K562 (cell line): Measurements from ENCODE around the gene H2BK1. TPM values are rescaled to one million over a fixed set of nuclear protein-coding genes. Genes with fewer than 3 reads are reported as not detected.

ENCODE experiments used
- CBFA2T3 ChIP-seq: fragments of 450-650 bp; IDR thresholded peaks from 2 replicates; pipeline ENCODE4 v1.6.1; 2017
- CTBP1 ChIP-seq: fragments of 450-650 bp; IDR thresholded peaks from 2 replicates; pipeline ENCODE4 v1.6.1; 2016; ENCODE audit warnings: borderline replicate concordance
- ETS2 ChIP-seq: IDR thresholded peaks from 2 replicates; pipeline ENCODE4 v1.6.1; 2016; ENCODE audit warnings: borderline replicate concordance, missing genetic modification characterization, mild to moderate bottlenecking, moderate library complexity, missing compliant biosample characterization; ENCODE audit not compliant: poor library complexity, severe bottlenecking
- HDAC2 ChIP-seq: fragments of 450-650 bp; IDR thresholded peaks from 2 replicates; pipeline ENCODE4 v1.6.1; 2016; ENCODE audit warnings: mild to moderate bottlenecking
- KLF1 ChIP-seq: fragments of 450-650 bp; IDR thresholded peaks from 2 replicates; pipeline ENCODE4 v1.6.1; 2016; ENCODE audit warnings: missing genetic modification characterization, missing compliant biosample characterization
- LARP7 ChIP-seq: fragments of 450-650 bp; IDR thresholded peaks from 2 replicates; pipeline ENCODE4 v1.6.1; 2016
- MCM2 ChIP-seq: fragments of 450-650 bp; IDR thresholded peaks from 2 replicates; pipeline ENCODE4 v1.6.1; 2017; ENCODE audit warnings: low read depth, mild to moderate bottlenecking
- MEIS2 ChIP-seq: fragments of 450-650 bp; IDR thresholded peaks from 2 replicates; pipeline ENCODE4 v1.6.1; 2014; ENCODE audit warnings: mild to moderate bottlenecking; ENCODE audit not compliant: partially characterized antibody
- MYC ChIP-seq, 2 experiments: fragments of 250-450 bp in 1 of 2; sonication (Bioruptor Pico) in 1 of 2; IDR thresholded peaks; 2 replicates each; pipeline versions ENCODE4 v1.5.1 to v1.6.1; 2012 to 2021; ENCODE audit warnings: low read depth in 2 of 2, borderline replicate concordance in 1 of 2, improper control_type of control experiment in 1 of 2, low read length in 1 of 2, mild to moderate bottlenecking in 1 of 2, moderate library complexity in 1 of 2
- RFX7 ChIP-seq: fragments of 250-450 bp; sonication (Bioruptor Pico); IDR thresholded peaks from 2 replicates; pipeline ENCODE4 v1.5.1; 2021; ENCODE audit warnings: mild to moderate bottlenecking
- SIN3B ChIP-seq: fragments of 450-650 bp; IDR thresholded peaks from 2 replicates; pipeline ENCODE4 v1.6.1; 2017; ENCODE audit warnings: low read depth, mild to moderate bottlenecking, moderate library complexity
- SRSF9 ChIP-seq: fragments of 200-400 bp; formaldehyde crosslinking; IDR thresholded peaks from 2 replicates; pipeline ENCODE4 v1.6.1; 2017; ENCODE audit warnings: low read depth, low read length, borderline replicate concordance
- TEAD1 ChIP-seq, 2 experiments: fragments of 450-650 bp in 1 of 2; sonication (generic) in 1 of 2; formaldehyde crosslinking; IDR thresholded peaks; 2 replicates each; pipeline versions ENCODE4 v1.4.0 to v1.8.0; 2020 to 2022; ENCODE audit warnings: mild to moderate bottlenecking in 2 of 2, missing genetic modification reagents in 1 of 2
- TFAM ChIP-seq: fragments of 250-450 bp; sonication (Bioruptor Pico); conservative IDR thresholded peaks from 2 replicates; pipeline ENCODE4 v1.5.0; 2021; ENCODE audit warnings: mild to moderate bottlenecking, moderate library complexity
- ZNF282 ChIP-seq: sonication (generic); formaldehyde crosslinking; IDR thresholded peaks from 2 replicates; pipeline ENCODE4 v1.8.1; 2023; ENCODE audit warnings: missing genetic modification reagents
- ZNF764 ChIP-seq: fragments of 250-450 bp; sonication (Bioruptor Pico); IDR thresholded peaks from 2 replicates; pipeline ENCODE4 v1.4.0; 2020; ENCODE audit warnings: low read depth, mild to moderate bottlenecking, moderate library complexity
- polyA plus RNA-seq, 8 experiments: library from polyadenylated mRNA; depleted of rRNA in 4 of 8; stranded (reverse) in 5 of 8; unstranded in 3 of 8; fragments of >200 nt; fragmentation: Nextera tagmentation in 2 of 8; fragmentation: Illumina TruSeq in 1 of 8; extraction: Ambion mirVana in 2 of 8; extraction: Trizol in 1 of 8; gene quantifications; 2 replicates each; pipeline versions ENCODE4 v1.2.1 to v1.2.3, GENCODE V29; 2011 to 2014; ENCODE audit warnings: inconsistent platforms in 1 of 8, missing spikeins in 1 of 8
- total RNA-seq, 7 experiments: library from RNA; depleted of rRNA in 6 of 7; stranded (reverse); fragments of >200 nt in 6 of 7; fragmentation: Illumina TruSeq in 2 of 7; extraction: Trizol in 2 of 7; gene quantifications; 2 replicates each; pipeline versions ENCODE4 v1.2.1 to v1.2.3, GENCODE V29; 2011 to 2021; ENCODE audit warnings: low replicate concordance in 1 of 7
- TF ChIP-seq, protein P1 (sequence below): fragments of 250-450 bp; sonication (Bioruptor Pico); IDR thresholded peaks from 2 replicates; pipeline ENCODE4 v1.5.0; 2022; ENCODE audit warnings: mild to moderate bottlenecking
- TF ChIP-seq, protein P2 (sequence below): fragments of 450-650 bp; IDR thresholded peaks from 2 replicates; pipeline ENCODE4 v1.6.1; 2018; ENCODE audit not compliant: partially characterized antibody
- TF ChIP-seq, protein P3 (sequence below), 2 experiments: fragments of 450-650 bp; IDR thresholded peaks; 2 replicates each; pipeline ENCODE4 v1.6.1; 2016

The H2BK1 gene
- total and polyA plus RNA-seq, 9 of the 15 experiments (the other 6 are each of a cell fraction or from before 2014, with no cell fraction given): not detected

DNA sequence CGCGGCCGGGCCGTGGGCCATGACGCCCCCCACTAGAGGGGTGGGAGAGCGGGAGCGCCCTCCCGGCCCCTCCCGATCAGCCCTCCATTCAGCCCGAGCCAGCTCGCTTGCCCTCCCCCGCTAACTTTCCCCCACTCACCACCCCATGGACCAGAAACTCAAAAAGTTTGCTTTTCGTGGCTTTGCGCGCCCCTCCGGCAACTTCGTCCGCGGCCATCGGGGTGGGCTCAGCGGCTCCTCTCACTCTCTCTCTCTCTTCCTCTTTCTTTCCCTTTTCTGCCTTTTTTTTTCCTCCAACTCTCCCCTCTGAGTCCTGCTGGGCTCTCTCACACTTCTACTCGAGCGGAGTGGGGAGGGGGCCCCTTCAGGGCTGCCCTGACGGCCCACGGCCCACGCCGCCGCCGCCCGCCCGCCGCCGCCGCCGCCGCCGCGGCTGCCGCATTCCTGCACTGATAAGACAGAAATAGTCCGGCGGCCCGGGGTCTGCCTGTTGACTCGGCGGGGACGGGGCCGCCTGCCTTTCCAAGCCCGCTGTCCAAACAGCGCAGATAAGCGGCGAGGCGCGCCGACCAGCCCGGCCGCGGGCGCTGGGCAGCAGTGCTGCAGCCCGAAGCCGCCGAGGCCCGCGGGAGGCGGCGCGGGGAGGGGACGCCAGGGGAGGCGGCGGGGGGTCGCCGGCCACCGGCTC, 38.2 kb upstream of the H2BK1 start, which contains the start of gene SMARCD3 (continued):
- TF ChIP-seq RFX7 (CRISPR knock-in tag) (no peak), MCM2 (no peak), ZNF282 (CRISPR knock-in tag) (no peak), CBFA2T3 (no peak), SRSF9 (no peak), TEAD1 (CRISPR knock-in tag; IDR thresholded peaks at IDR 0.05) (peak in 1 of 2 experiments; percentile 88; a peak in 1 of 4 replicates), MEIS2 (no peak), HDAC2 (peak; percentile 40; the same call in 1 of the 2 replicates), TFAM (CRISPR knock-in tag) (no peak), SIN3B (peak; percentile 48; the same call in 1 of the 2 replicates), ZNF764 (CRISPR knock-in tag) (no peak), CTBP1 (peak; percentile 89; the same call in 1 of the 2 replicates), ETS2 (tag) (no peak), KLF1 (tag) (no peak), LARP7 (peak; percentile 98), MYC (IDR thresholded peaks at IDR 0.05; ENCODE audit: low read depth, low read length) (no peak), MYC (CRISPR knock-in tag; IDR thresholded peaks at IDR 0.05; ENCODE audit: borderline replicate concordance, low read depth) (no peak)
- TF ChIP-seq, protein P1, sequence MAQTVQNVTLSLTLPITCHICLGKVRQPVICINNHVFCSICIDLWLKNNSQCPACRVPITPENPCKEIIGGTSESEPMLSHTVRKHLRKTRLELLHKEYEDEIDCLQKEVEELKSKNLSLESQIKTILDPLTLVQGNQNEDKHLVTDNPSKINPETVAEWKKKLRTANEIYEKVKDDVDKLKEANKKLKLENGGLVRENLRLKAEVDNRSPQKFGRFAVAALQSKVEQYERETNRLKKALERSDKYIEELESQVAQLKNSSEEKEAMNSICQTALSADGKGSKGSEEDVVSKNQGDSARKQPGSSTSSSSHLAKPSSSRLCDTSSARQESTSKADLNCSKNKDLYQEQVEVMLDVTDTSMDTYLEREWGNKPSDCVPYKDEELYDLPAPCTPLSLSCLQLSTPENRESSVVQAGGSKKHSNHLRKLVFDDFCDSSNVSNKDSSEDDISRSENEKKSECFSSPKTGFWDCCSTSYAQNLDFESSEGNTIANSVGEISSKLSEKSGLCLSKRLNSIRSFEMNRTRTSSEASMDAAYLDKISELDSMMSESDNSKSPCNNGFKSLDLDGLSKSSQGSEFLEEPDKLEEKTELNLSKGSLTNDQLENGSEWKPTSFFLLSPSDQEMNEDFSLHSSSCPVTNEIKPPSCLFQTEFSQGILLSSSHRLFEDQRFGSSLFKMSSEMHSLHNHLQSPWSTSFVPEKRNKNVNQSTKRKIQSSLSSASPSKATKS (CRISPR knock-in tag): no peak
- TF ChIP-seq, protein P2, sequence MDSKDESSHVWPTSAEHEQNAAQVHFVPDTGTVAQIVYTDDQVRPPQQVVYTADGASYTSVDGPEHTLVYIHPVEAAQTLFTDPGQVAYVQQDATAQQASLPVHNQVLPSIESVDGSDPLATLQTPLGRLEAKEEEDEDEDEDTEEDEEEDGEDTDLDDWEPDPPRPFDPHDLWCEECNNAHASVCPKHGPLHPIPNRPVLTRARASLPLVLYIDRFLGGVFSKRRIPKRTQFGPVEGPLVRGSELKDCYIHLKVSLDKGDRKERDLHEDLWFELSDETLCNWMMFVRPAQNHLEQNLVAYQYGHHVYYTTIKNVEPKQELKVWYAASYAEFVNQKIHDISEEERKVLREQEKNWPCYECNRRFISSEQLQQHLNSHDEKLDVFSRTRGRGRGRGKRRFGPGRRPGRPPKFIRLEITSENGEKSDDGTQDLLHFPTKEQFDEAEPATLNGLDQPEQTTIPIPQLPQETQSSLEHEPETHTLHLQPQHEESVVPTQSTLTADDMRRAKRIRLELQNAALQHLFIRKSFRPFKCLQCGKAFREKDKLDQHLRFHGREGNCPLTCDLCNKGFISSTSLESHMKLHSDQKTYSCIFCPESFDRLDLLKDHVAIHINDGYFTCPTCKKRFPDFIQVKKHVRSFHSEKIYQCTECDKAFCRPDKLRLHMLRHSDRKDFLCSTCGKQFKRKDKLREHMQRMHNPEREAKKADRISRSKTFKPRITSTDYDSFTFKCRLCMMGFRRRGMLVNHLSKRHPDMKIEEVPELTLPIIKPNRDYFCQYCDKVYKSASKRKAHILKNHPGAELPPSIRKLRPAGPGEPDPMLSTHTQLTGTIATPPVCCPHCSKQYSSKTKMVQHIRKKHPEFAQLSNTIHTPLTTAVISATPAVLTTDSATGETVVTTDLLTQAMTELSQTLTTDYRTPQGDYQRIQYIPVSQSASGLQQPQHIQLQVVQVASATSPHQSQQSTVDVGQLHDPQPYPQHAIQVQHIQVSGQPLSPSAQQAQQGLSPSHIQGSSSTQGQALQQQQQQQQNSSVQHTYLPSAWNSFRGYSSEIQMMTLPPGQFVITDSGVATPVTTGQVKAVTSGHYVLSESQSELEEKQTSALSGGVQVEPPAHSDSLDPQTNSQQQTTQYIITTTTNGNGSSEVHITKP: no peak
- TF ChIP-seq, protein P3, sequence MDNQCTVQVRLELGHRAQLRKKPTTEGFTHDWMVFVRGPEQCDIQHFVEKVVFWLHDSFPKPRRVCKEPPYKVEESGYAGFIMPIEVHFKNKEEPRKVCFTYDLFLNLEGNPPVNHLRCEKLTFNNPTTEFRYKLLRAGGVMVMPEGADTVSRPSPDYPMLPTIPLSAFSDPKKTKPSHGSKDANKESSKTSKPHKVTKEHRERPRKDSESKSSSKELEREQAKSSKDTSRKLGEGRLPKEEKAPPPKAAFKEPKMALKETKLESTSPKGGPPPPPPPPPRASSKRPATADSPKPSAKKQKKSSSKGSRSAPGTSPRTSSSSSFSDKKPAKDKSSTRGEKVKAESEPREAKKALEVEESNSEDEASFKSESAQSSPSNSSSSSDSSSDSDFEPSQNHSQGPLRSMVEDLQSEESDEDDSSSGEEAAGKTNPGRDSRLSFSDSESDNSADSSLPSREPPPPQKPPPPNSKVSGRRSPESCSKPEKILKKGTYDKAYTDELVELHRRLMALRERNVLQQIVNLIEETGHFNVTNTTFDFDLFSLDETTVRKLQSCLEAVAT (IDR thresholded peaks at IDR 0.05): 0 out of 4 replicates have a peak, but pooled peaks have one; percentile 22 to 65
